ENCODE data around the gene PIM3.
A peak's percentile ranks its signal among the peaks of the same experiment; 100 is the strongest.

Gene PIM3

DNA sequence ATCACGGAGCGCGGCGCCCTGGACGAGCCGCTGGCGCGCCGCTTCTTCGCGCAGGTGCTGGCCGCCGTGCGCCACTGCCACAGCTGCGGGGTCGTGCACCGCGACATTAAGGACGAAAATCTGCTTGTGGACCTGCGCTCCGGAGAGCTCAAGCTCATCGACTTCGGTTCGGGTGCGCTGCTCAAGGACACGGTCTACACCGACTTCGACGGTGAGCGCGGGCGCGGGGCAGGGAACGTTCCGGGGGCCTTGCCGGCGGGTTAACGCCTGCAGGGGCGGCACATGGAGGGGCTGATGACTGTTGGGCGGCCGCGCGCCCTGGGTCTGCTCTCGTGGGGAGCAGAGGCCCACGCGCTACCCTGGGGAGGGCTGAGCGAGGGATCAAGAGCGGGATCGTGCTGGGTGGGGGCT lies 1.0 kb downstream of the PIM3 start:
- H2AFZ ChIP-seq: no peak overlapping the region
- peak overlapping the region; percentile 89 for H3K4me3 ChIP-seq (ENCODE audit: low read depth, low read length)
- no peaks in the 10 kb centered on the region for H3K27me3 ChIP-seq (ENCODE audit: control insufficient read depth, insufficient read depth, low read length)
- peak overlapping the region; percentile 6 for H3K9ac ChIP-seq
- no peaks in the 10 kb centered on the region for H3K79me2 ChIP-seq
- H3K9me3 ChIP-seq (ENCODE audit: control insufficient read depth, low read length): no peaks in the 10 kb centered on the region
- no peaks in the 10 kb centered on the region for H3K36me3 ChIP-seq (ENCODE audit: control insufficient read depth, insufficient read depth, low read length)
- TF ChIP-seq, protein P1, sequence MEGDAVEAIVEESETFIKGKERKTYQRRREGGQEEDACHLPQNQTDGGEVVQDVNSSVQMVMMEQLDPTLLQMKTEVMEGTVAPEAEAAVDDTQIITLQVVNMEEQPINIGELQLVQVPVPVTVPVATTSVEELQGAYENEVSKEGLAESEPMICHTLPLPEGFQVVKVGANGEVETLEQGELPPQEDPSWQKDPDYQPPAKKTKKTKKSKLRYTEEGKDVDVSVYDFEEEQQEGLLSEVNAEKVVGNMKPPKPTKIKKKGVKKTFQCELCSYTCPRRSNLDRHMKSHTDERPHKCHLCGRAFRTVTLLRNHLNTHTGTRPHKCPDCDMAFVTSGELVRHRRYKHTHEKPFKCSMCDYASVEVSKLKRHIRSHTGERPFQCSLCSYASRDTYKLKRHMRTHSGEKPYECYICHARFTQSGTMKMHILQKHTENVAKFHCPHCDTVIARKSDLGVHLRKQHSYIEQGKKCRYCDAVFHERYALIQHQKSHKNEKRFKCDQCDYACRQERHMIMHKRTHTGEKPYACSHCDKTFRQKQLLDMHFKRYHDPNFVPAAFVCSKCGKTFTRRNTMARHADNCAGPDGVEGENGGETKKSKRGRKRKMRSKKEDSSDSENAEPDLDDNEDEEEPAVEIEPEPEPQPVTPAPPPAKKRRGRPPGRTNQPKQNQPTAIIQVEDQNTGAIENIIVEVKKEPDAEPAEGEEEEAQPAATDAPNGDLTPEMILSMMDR (IDR thresholded peaks at IDR 0.05): no peak
- H3K4me1 ChIP-seq: no peaks in the 10 kb centered on the region
- H3K4me2 ChIP-seq (ENCODE audit: low read length): peak overlapping the region; percentile 80
- H3K27ac ChIP-seq: peak overlapping the region; percentile 61

DNA sequence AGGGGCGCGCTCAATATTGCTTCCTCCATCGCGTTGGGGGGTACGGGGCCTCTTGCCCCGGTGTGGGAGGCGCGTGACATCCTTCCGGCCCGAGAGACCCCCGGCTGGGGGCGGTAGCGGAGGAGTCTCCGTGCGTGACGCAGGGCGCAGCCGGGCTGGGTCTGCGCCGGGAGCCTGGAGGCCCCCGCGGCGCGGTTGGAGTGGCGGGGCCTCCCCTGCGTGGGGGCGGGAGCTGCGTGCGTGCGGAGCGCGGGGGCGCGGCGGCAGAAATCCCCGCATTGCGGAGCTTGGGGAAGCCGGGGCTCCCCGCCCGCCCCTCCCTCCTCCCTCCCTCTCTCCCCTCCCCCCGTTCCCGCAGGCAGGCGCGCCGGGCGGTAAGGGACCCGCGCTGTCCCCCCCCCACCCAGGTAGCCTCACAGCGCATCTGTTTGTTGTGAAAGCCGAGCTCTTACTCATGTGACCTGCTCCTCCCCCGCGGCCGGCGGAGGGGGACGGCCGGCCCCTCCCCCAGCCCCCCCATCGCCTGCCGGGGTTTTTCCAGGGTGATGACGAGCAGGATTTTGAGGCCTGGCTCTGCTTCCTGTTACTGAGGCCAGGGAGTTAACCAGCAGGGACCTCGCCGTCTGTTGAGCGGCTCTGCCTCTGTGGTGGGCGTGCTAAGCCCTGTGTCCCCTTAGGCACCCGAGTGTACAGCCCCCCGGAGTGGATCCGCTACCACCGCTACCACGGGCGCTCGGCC lies 1.6 kb downstream of the PIM3 start:
- Histone ChIP-seq H3K4me1 (no peaks in the 10 kb centered on the region), H3K27ac (peak overlapping the region; percentile 62), H3K9ac (peak overlapping the region; percentile 6), H3K9me3 (ENCODE audit: control insufficient read depth, low read length) (no peaks in the 10 kb centered on the region), H3K4me2 (ENCODE audit: low read length) (peak overlapping the region; percentile 98), H3K36me3 (ENCODE audit: control insufficient read depth, insufficient read depth, low read length) (no peaks in the 10 kb centered on the region), H3K27me3 (ENCODE audit: control insufficient read depth, insufficient read depth, low read length) (no peaks in the 10 kb centered on the region), H2AFZ (no peak overlapping the region), H3K79me2 (no peaks in the 10 kb centered on the region), H3K4me3 (ENCODE audit: low read depth, low read length) (peak overlapping the region; percentile 89)
- TF ChIP-seq, protein P1 (IDR thresholded peaks at IDR 0.05): no peak

DNA sequence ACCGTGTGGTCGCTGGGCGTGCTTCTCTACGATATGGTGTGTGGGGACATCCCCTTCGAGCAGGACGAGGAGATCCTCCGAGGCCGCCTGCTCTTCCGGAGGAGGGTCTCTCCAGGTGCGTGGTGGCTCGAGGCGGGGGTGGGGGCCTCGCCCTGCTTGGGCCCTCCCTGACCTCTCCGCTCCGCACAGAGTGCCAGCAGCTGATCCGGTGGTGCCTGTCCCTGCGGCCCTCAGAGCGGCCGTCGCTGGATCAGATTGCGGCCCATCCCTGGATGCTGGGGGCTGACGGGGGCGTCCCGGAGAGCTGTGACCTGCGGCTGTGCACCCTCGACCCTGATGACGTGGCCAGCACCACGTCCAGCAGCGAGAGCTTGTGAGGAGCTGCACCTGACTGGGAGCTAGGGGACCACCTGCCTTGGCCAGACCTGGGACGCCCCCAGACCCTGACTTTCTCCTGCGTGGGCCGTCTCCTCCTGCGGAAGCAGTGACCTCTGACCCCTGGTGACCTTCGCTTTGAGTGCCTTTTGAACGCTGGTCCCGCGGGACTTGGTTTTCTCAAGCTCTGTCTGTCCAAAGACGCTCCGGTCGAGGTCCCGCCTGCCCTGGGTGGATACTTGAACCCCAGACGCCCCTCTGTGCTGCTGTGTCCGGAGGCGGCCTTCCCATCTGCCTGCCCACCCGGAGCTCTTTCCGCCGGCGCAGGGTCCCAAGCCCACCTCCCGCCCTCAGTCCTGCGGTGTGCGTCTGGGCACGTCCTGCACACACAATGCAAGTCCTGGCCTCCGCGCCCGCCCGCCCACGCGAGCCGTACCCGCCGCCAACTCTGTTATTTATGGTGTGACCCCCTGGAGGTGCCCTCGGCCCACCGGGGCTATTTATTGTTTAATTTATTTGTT lies 2.4 kb downstream of the PIM3 start:
- Histone ChIP-seq H3K36me3 (ENCODE audit: control insufficient read depth, insufficient read depth, low read length) (no peaks in the 10 kb centered on the region), H3K79me2 (no peaks in the 10 kb centered on the region), H2AFZ (no peak overlapping the region), H3K4me1 (no peaks in the 10 kb centered on the region), H3K27me3 (ENCODE audit: control insufficient read depth, insufficient read depth, low read length) (no peaks in the 10 kb centered on the region), H3K4me2 (ENCODE audit: low read length) (peak overlapping the region; percentile 98), H3K4me3 (ENCODE audit: low read depth, low read length) (peak overlapping the region; percentile 89), H3K27ac (peak overlapping the region; percentile 62), H3K9ac (no peak overlapping the region), H3K9me3 (ENCODE audit: control insufficient read depth, low read length) (no peaks in the 10 kb centered on the region)
- TF ChIP-seq, protein P1 (IDR thresholded peaks at IDR 0.05): no peak

DNA sequence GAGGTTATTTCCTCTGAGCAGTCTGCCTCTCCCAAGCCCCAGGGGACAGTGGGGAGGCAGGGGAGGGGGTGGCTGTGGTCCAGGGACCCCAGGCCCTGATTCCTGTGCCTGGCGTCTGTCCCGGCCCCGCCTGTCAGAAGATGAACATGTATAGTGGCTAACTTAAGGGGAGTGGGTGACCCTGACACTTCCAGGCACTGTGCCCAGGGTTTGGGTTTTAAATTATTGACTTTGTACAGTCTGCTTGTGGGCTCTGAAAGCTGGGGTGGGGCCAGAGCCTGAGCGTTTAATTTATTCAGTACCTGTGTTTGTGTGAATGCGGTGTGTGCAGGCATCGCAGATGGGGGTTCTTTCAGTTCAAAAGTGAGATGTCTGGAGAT lies 3.1 kb downstream of the PIM3 start:
- no peaks in the 10 kb centered on the region for H3K9me3 ChIP-seq (ENCODE audit: control insufficient read depth, low read length)
- H3K9ac ChIP-seq: no peak overlapping the region
- no peaks in the 10 kb centered on the region for H3K27me3 ChIP-seq (ENCODE audit: control insufficient read depth, insufficient read depth, low read length)
- H3K4me2 ChIP-seq (ENCODE audit: low read length): no peak overlapping the region
- H3K4me1 ChIP-seq: no peaks in the 10 kb centered on the region
- no peak overlapping the region for H2AFZ ChIP-seq
- TF ChIP-seq, protein P1 (IDR thresholded peaks at IDR 0.05): no peak
- no peaks in the 10 kb centered on the region for H3K79me2 ChIP-seq
- no peak overlapping the region for H3K27ac ChIP-seq
- H3K36me3 ChIP-seq (ENCODE audit: control insufficient read depth, insufficient read depth, low read length): no peaks in the 10 kb centered on the region
- H3K4me3 ChIP-seq (ENCODE audit: low read depth, low read length): no peak overlapping the region

Measured in parathyroid adenoma (tissue), 2 donors.